HG03432 (cell line): ENCODE data around the gene RGP1.
A peak's percentile ranks its signal among the peaks of the same experiment; 100 is the strongest.

Experiments
- ATAC-seq: cut with Tn5 transposase; IDR thresholded peaks from one replicate; pipeline ENCODE4 v1.9.1; 2021; ENCODE audit warnings: mild to moderate bottlenecking, moderate library complexity; ENCODE audit not compliant: unreplicated experiment

The RGP1 gene

GRCh38 chr9:35740243-35740642 is 8.8 kb upstream of the RGP1 start:
- ATAC-seq: no peak

GRCh38 chr9:35741740-35742139 is 7.3 kb upstream of the RGP1 start:
- no peak for ATAC-seq

- ATAC-seq: no peak
Observed at GRCh38 chr9:35743452-35743851, 5.6 kb upstream of the RGP1 start.

GRCh38 chr9:35743880-35744518 is 5.1 kb upstream of the RGP1 start:
- ATAC-seq: no peak

GRCh38 chr9:35745569-35745968 is 3.5 kb upstream of the RGP1 start:
- no peak for ATAC-seq

- ATAC-seq: no peak
Observed at GRCh38 chr9:35746583-35746982, 2.5 kb upstream of the RGP1 start.

GRCh38 chr9:35748242-35748857 is 737 bp upstream of the RGP1 start:
- ATAC-seq: no peak

- peak; percentile 32 for ATAC-seq
Observed at GRCh38 chr9:35749515-35750255, 598 bp downstream of the RGP1 start.

GRCh38 chr9:35750256-35750531 is 1.1 kb downstream of the RGP1 start:
- ATAC-seq: no peak

- no peak for ATAC-seq
Observed at GRCh38 chr9:35753466-35753865, 4.4 kb downstream of the RGP1 start.

- ATAC-seq: no peak
Observed at GRCh38 chr9:35754264-35754663, 5.2 kb downstream of the RGP1 start, which contains the start of gene MSMP. Gene MSMP (minus strand): TSS chr9:35754276. CDS start chr9:35754129, 147 bp downstream.

- ATAC-seq: no peak
Observed at GRCh38 chr9:35755071-35755470, 6.0 kb downstream of the RGP1 start.

- ATAC-seq: peak; percentile 72
Observed at GRCh38 chr9:35756275-35757225, 7.5 kb downstream of the RGP1 start.

- peak; percentile 48 for ATAC-seq
Observed at GRCh38 chr9:35757226-35757891, 8.3 kb downstream of the RGP1 start.

GRCh38 chr9:35757892-35758275 is 8.8 kb downstream of the RGP1 start:
- ATAC-seq: no peak

GRCh38 chr9:35758475-35759050 is 9.5 kb downstream of the RGP1 start:
- ATAC-seq: no peak

- ATAC-seq: no peak
Observed at GRCh38 chr9:35759795-35760194, 10.7 kb downstream of the RGP1 start.

GRCh38 chr9:35760651-35761050 is 11.6 kb downstream of the RGP1 start:
- ATAC-seq: no peak

GRCh38 chr9:35763181-35763580 is 14.1 kb downstream of the RGP1 start:
- no peak for ATAC-seq

GRCh38 chr9:35763803-35764202 is 14.7 kb downstream of the RGP1 start:
- ATAC-seq: no peak
